ENCODE results near the gene GLI3. TPM values are rescaled to one million over a fixed set of nuclear protein-coding genes. Genes with fewer than 3 reads are reported as not detected.

The GLI3 gene
- total and polyA plus RNA-seq, 2 of the 8 experiments (the other 6 are each of a cell fraction or from before 2014, with no cell fraction given) = 8.0 to 31.1 TPM

DNA sequence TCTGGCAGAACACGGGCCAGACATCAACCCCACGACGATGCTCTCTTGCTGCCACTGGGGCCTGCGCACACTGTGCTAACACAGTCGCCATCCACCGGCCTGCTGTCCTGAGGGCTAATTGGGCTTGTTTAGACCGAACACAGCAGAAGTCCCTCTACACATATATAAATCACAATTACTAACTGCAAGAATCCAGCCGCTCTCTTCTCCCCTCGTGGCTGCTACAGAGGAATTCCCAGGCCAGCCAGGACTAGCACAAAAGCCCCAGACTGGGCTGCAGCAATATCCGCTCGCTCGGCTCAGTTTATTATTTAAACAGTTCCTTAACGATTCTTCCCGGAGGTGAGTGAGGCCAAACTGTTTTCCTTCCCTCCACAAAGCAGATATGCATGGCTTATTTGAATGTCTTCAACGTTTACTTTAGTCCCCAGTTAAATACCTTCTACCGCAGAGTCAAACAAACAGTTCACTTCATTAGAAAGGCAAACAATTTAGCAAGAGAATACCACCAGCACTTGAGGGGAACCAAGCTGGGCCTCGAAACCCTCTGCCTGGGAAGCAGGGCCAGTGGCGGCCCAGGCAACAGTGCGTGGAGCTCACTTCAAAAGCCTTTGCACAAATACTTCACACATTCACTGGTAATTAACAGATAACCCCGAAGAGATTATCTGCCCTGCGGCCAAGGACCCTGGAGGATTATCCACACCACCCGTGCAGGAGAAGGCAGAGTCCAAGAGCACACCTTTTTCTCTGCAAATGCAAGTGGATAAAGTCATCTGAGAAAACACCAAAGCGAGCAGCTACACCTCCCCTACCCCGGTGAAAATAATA lies 145.3 kb downstream of the GLI3 start (continued):
- TF ChIP-seq CHD7 (IDR thresholded peaks at IDR 0.05; ENCODE audit: insufficient replicate concordance, low read length) = peak; percentile 88
- TF ChIP-seq SIRT6 (IDR thresholded peaks at IDR 0.05; ENCODE audit: low read length) = no peak
- TF ChIP-seq BACH1 (IDR thresholded peaks at IDR 0.05; ENCODE audit: low read length) = no peak
- TF ChIP-seq RBBP5 (IDR thresholded peaks at IDR 0.05; ENCODE audit: borderline replicate concordance, low read depth, low read length) = no peak
- TF ChIP-seq USF2 (IDR thresholded peaks at IDR 0.05; ENCODE audit: low read length) = no peak
- no peak for TF ChIP-seq PHF8 (conservative IDR thresholded peaks at IDR 0.05; ENCODE audit: low read depth, low read length)
- TF ChIP-seq CEBPB (IDR thresholded peaks at IDR 0.05; ENCODE audit: low read depth, low read length) = no peak
- no peak for TF ChIP-seq SIX5 (IDR thresholded peaks at IDR 0.05; ENCODE audit: low read depth, low read length)
- TF ChIP-seq EGR1 (IDR thresholded peaks at IDR 0.05; ENCODE audit: borderline replicate concordance, low read depth, low read length) = no peak
- TF ChIP-seq TBP (IDR thresholded peaks at IDR 0.05; ENCODE audit: low read depth, low read length) = no peak; the same call in none of the 2 replicates
